Peyer's patch (tissue), 4 donors: ENCODE results near the gene JAM3. TPM values are rescaled to one million over a fixed set of nuclear protein-coding genes. Genes with fewer than 3 reads are reported as not detected.

Experiments used
- DNase-seq, 3 donors: peaks; one replicate each; pipeline ENCODE4 v3.0.0-alpha.2; 2017 to 2019
- H3K27ac ChIP-seq, 4 donors: fragments of 200-600 bp; sonication (generic); one replicate each; pipeline ENCODE4 v1.5.1; 2016 to 2019
- H3K27me3 ChIP-seq, 2 donors: fragments of 200-600 bp; sonication (generic); one replicate each; pipeline ENCODE4 v1.5.1; 2019
- H3K36me3 ChIP-seq, 3 donors: fragments of 200-600 bp; sonication (generic); one replicate each; pipeline ENCODE4 v1.5.1; 2016 to 2019
- H3K4me1 ChIP-seq, 4 donors: fragments of 200-600 bp; sonication (generic); one replicate each; pipeline ENCODE4 v1.5.1; 2016 to 2019
- H3K4me3 ChIP-seq, 4 donors: fragments of 200-600 bp; sonication (generic); 1 replicate in 3 of 4; 2 replicates in 1 of 4; pipeline ENCODE4 v1.5.1; 2016 to 2019; ENCODE audit warnings: mild to moderate bottlenecking in 1 of 4
- H3K9me3 ChIP-seq, 4 donors: fragments of 200-600 bp; sonication (generic); one replicate each; pipeline ENCODE4 v1.5.1; 2016 to 2019; ENCODE audit warnings: mild to moderate bottlenecking in 1 of 4
- CTCF ChIP-seq, 6 experiments: fragments of 450-650 bp in 4 of 6; fragments of 200-600 bp in 2 of 6; sonication (generic) in 1 of 6; IDR thresholded peaks; one replicate each; pipeline ENCODE4 v1.5.1; 2017 to 2019; ENCODE audit warnings: antibody characterized with exemption in 6 of 6, mild to moderate bottlenecking in 3 of 6, moderate library complexity in 1 of 6
- POLR2A ChIP-seq, 2 donors: fragments of 450-650 bp; IDR thresholded peaks; one replicate each; pipeline ENCODE4 v1.5.1; 2017; ENCODE audit warnings: antibody characterized with exemption in 2 of 2, mild to moderate bottlenecking in 2 of 2, moderate library complexity in 2 of 2
- total RNA-seq, 4 donors: library from RNA; depleted of rRNA; stranded (reverse); fragments of >200 nt; gene quantifications; one replicate each; pipeline ENCODE4 v1.1.0, GENCODE V29; 2016

Gene JAM3
- total RNA-seq, 4 donors from 2014 or later, result 4.6 to 14.0 (median 8.5) TPM

GRCh38 chr11:134159652-134160051, 90.8 kb downstream of the JAM3 start:
- Histone ChIP-seq H3K27ac (no peak overlapping the region), H3K36me3 (peaks cover 0 to 44% (median 0%) of the 10 kb centered on the region in 3 donors), H3K4me3 (no peak overlapping the region), H3K9me3 (no peaks in the 10 kb centered on the region), H3K4me1 (no peaks in the 10 kb centered on the region), H3K27me3 (no peaks in the 10 kb centered on the region)
- DNase-seq, result no peak
- TF ChIP-seq POLR2A (IDR thresholded peaks at IDR 0.05) (no peak), CTCF (IDR thresholded peaks at IDR 0.05) (no peak)

GRCh38 chr11:134164490-134165370, 95.9 kb downstream of the JAM3 start:
- Histone ChIP-seq H3K36me3 (peaks cover 0 to 46% (median 0%) of the 10 kb centered on the region in 3 donors), H3K4me1 (no peaks in the 10 kb centered on the region), H3K27me3 (no peaks in the 10 kb centered on the region), H3K27ac (no peak overlapping the region), H3K4me3 (no peak overlapping the region), H3K9me3 (no peaks in the 10 kb centered on the region)
- DNase-seq, result no peak
- TF ChIP-seq CTCF (IDR thresholded peaks at IDR 0.05), result no peak
- TF ChIP-seq POLR2A (IDR thresholded peaks at IDR 0.05), result no peak

- no peaks in the 10 kb centered on the region for H3K9me3 ChIP-seq
- no peak overlapping the region for H3K4me3 ChIP-seq
- no peaks in the 10 kb centered on the region for H3K27me3 ChIP-seq
- no peak for TF ChIP-seq POLR2A (IDR thresholded peaks at IDR 0.05)
- no peak for TF ChIP-seq CTCF (IDR thresholded peaks at IDR 0.05)
- H3K36me3 ChIP-seq, result peaks cover 0 to 38% (median 0%) of the 10 kb centered on the region in 3 donors
- no peak overlapping the region for H3K27ac ChIP-seq
- H3K4me1 ChIP-seq, result no peaks in the 10 kb centered on the region
- no peak for DNase-seq
Observed at GRCh38 chr11:134170177-134170918, 101.5 kb downstream of the JAM3 start.

GRCh38 chr11:134170919-134171281, 102.0 kb downstream of the JAM3 start:
- H3K27ac ChIP-seq, result no peak overlapping the region
- no peaks in the 10 kb centered on the region for H3K4me1 ChIP-seq
- DNase-seq, result no peak
- no peaks in the 10 kb centered on the region for H3K9me3 ChIP-seq
- TF ChIP-seq POLR2A (IDR thresholded peaks at IDR 0.05) (no peak), CTCF (IDR thresholded peaks at IDR 0.05) (no peak)
- peaks cover 0 to 43% (median 0%) of the 10 kb centered on the region in 3 donors for H3K36me3 ChIP-seq
- no peaks in the 10 kb centered on the region for H3K27me3 ChIP-seq
- H3K4me3 ChIP-seq, result no peak overlapping the region

GRCh38 chr11:134171951-134172350, 103.1 kb downstream of the JAM3 start:
- Histone ChIP-seq H3K36me3 (peaks cover 0 to 51% (median 0%) of the 10 kb centered on the region in 3 donors), H3K27me3 (no peaks in the 10 kb centered on the region), H3K4me3 (no peak overlapping the region), H3K4me1 (no peaks in the 10 kb centered on the region), H3K27ac (no peak overlapping the region), H3K9me3 (no peaks in the 10 kb centered on the region)
- TF ChIP-seq CTCF (IDR thresholded peaks at IDR 0.05) (no peak), POLR2A (IDR thresholded peaks at IDR 0.05) (no peak)
- DNase-seq, result no peak
